SK-N-MC (cell line): ENCODE measurements around the gene INF2.
"Not testable (repeated sequence)": the region's sequence is repeated elsewhere in the genome, so short reads cannot be mapped to it uniquely, and the experiment has no call there.

ENCODE experiments used
- DNase-seq: peaks from one replicate; pipeline ENCODE4 v3.0.0-alpha.2; 2011; ENCODE audit warnings: low read depth, low spot score
- H3K27ac ChIP-seq: fragments of 200-600 bp; sonication (generic); 2 replicates; pipeline ENCODE4 v1.5.1; 2016; ENCODE audit warnings: mixed run types
- H3K36me3 ChIP-seq: fragments of 200-600 bp; sonication (generic); 2 replicates; pipeline ENCODE4 v1.6.1; 2017; ENCODE audit warnings: antibody characterized with exemption, low read length, mixed read lengths; ENCODE audit not compliant: insufficient read depth
- H3K4me3 ChIP-seq: fragments of 200-600 bp; sonication (generic); 2 replicates; pipeline ENCODE4 v1.5.1; 2016
- H3K9ac ChIP-seq: fragments of 200-600 bp; sonication (generic); 2 replicates; pipeline ENCODE4 v1.8.0; 2017; ENCODE audit warnings: mixed run types, mixed read lengths; ENCODE audit not compliant: insufficient read length
- H3K9me3 ChIP-seq: fragments of 200-600 bp; sonication (generic); 2 replicates; pipeline ENCODE4 v1.6.1; 2017; ENCODE audit warnings: low read depth, mild to moderate bottlenecking, antibody characterized with exemption, low read length, moderate library complexity, mixed read lengths
- EZH2 ChIP-seq: fragments of 200-600 bp; sonication (generic); IDR thresholded peaks from one replicate; pipeline ENCODE4 v1.6.1; 2017; ENCODE audit warnings: antibody characterized with exemption
- FOXP2 ChIP-seq: optimal IDR thresholded peaks from 2 replicates; pipeline ENCODE3; 2011; ENCODE audit warnings: mild to moderate bottlenecking, moderate library complexity; ENCODE audit not compliant: insufficient read depth; ENCODE audit errors: extremely low read length, control extremely low read depth
- POLR2AphosphoS5 ChIP-seq: IDR thresholded peaks from 2 replicates; pipeline ENCODE4 v1.6.1; 2012; ENCODE audit warnings: mild to moderate bottlenecking, low read depth, low read length, borderline replicate concordance

INF2 gene

DNA sequence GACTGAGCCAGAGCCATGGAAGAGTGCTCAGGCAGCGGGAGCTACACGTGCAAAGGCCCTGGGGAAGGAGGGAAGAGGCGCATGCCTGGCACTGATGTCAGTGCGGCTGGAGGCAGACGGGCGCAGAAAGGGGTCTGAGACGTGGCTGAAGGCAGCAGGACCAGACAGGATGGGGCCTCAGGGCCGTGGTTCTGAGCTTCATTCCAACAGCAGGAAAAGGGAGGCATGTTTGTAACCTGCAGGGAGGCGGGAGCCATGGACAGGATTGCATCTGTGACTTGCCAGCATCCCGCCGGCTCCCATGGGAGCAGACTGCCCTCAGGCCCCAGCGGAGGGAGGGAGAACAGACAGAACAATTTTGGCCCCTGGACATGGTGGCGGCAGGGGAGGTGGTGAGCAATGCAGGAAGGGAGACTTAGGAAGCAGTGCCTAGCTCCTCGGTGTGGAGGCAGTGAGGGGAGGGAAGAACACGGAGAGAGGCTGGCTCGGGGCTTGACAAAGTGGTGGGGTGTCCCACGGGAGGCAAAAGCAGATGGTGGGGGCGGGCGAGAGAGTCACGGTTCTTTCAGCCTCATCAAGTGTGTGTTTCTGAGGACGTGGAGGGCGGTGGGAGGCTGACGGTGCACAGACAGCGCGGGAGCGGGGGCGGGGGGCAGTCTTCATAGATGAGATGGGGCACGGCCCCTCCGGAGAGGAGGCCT lies 33.3 kb upstream of the INF2 start:
- TF ChIP-seq EZH2: no peak
- no peak for TF ChIP-seq POLR2AphosphoS5
- no peak for TF ChIP-seq FOXP2
- Histone ChIP-seq H3K9ac (no peak overlapping the region), H3K36me3 (no peaks in the 10 kb centered on the region), H3K9me3 (no peaks in the 10 kb centered on the region; the same call in 1 of the 2 replicates), H3K4me3 (no peak overlapping the region), H3K27ac (no peak overlapping the region)
- DNase-seq: no peak

DNA sequence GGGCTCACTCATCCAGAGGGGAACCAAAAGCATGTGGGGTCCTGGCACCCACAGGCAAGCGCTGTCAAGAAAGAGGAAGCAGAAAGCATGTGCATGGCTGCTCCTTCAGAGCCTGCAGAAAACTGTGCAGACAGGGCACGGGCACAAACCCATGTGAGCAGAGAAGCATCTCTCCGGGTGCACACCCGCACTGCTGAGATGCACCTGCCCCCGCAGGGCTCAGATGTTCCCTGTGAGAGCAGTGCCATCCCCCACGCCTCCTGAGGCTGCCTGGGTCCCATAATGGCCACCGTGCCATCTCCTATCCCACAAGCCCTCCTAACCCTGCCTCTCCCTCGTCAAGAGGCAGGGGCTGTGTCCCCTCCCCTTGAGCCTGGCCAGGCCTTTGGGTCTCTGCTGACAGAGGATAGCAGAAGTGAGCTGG lies 32.3 kb upstream of the INF2 start:
- H3K9me3 ChIP-seq: no peaks in the 10 kb centered on the region; the same call in 1 of the 2 replicates
- no peak for TF ChIP-seq FOXP2
- TF ChIP-seq POLR2AphosphoS5: no peak
- TF ChIP-seq EZH2: no peak
- no peak overlapping the region for H3K4me3 ChIP-seq
- no peak for DNase-seq
- no peak overlapping the region for H3K27ac ChIP-seq
- H3K9ac ChIP-seq: no peak overlapping the region
- H3K36me3 ChIP-seq: no peaks in the 10 kb centered on the region

DNA sequence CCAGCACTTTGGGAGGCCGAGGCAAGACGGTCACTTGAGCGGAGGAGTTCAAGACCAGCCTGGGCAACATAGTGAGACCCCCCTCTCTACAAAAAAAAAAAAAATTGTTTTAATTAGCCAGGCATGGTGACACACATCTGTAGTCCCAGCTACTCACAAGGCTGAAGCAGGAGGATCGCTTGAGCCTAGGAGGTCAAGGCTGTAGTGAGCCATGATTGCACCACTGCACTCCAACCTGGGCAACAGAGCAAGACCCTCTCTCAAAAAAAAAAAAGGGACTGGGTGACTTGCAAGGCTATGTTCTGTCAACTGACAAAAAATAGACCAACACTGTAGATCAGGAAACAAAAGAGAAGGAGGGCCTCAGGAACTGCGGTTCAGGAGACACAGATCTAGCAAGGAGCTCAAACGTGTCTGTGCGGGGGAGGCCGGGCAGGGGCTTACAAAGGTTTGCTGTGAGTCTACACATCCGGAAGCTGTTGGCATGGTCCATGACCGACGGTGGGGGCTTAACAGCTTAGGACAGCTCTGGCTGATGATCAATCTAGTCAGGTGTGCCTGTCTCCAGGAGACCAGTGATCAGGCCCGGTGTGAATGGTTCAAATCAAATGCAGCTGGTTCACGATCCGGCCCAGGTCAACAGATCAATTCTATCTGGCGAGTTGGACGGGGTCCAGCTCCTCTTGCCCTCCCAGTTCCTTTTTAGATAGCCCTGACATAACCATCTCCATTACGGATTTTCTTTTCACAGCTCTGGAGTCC lies 31.7 kb upstream of the INF2 start:
- Histone ChIP-seq H3K9me3 (no peaks in the 10 kb centered on the region; the same call in 1 of the 2 replicates), H3K4me3 (no peak overlapping the region), H3K27ac (no peak overlapping the region), H3K36me3 (no peaks in the 10 kb centered on the region), H3K9ac (no peak overlapping the region)
- TF ChIP-seq POLR2AphosphoS5: no peak
- no peak for TF ChIP-seq EZH2
- TF ChIP-seq FOXP2: no peak
- no peak for DNase-seq

DNA sequence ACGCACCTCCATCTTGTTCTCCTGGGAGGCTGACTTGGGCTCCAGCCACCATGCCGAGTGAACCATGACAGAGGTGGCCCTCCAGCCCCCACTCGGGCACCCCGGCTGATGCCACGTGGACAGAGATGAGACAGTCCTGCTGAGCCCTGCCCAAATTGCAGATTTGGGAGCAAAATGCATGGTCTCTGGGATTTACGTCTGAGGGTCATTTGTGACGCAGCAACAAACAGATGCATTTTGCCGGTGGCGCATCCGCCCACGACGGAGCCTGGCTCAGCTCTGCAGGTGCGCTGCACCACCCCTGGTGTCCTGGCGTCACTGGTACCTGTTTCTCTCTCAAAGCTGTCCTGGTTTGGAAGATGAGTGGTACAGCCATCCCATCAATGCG lies 31.1 kb upstream of the INF2 start:
- H3K4me3 ChIP-seq: no peak overlapping the region
- DNase-seq: no peak
- H3K9ac ChIP-seq: no peak overlapping the region
- TF ChIP-seq POLR2AphosphoS5: no peak
- TF ChIP-seq EZH2: no peak
- TF ChIP-seq FOXP2: no peak
- no peak overlapping the region for H3K27ac ChIP-seq
- no peaks in the 10 kb centered on the region; the same call in 1 of the 2 replicates for H3K9me3 ChIP-seq
- H3K36me3 ChIP-seq: no peaks in the 10 kb centered on the region

DNA sequence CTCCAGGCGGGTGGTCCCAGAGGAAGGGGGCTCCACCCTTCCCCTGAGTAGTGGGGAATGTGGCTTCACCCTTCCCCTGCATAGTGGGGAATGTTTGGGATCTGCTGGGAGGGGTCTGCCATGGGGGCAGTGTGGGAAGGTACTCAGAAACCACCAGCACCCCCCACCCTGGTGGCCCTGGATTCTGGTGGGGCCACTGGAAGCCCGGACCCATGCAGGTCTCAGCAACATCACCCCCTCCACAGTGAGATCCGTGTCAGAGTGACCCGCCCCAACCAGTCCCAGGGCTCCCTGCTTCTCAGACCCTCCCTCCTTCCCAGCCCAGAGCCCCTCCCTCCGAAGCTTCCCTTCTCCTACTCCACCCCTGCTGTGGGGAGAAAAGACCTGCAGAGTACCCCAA lies 30.3 kb upstream of the INF2 start:
- H3K9ac ChIP-seq: no peak overlapping the region
- no peaks in the 10 kb centered on the region; the same call in 1 of the 2 replicates for H3K9me3 ChIP-seq
- no peak for DNase-seq
- H3K4me3 ChIP-seq: no peak overlapping the region
- H3K36me3 ChIP-seq: no peaks in the 10 kb centered on the region
- no peak for TF ChIP-seq EZH2
- no peak for TF ChIP-seq FOXP2
- TF ChIP-seq POLR2AphosphoS5: no peak
- no peak overlapping the region for H3K27ac ChIP-seq

DNA sequence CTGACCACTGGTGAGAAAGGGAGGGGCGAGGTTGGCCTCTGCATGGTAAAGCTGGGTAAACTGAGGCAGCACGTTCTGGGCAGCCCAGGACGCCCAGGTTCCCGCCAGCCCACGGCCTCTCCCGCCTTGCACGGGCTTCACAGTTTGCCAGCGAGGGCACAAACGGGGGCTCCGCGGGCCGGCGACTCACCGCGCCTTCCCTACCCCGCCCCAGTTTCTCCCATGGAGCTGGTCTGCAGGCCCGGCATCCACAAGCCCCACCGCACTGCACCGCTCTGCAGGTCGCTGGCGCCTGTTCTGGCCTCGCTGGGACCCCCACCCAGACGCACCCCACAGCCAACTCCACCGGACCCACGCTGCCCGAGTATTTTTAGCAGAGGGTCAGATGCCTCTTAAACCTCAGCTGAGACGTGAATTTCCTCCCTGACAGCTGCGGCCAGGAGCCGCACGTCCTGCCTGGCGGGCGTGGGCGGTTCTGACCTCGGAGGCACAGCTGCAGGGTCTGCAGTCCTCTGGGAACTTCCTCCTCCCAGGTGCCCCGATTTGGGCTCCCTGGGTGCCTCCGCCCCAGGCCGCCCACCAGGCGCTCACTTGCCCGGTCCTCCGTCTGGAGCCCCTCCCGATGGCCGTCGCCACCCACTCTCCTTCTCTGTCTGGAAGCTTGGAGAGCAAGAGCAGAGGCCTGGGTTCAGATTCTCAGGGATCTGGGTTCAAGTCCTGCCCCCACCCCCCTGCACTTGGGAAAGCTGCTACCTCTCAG lies 29.5 kb upstream of the INF2 start:
- DNase-seq: no peak
- H3K36me3 ChIP-seq: no peaks in the 10 kb centered on the region
- H3K9me3 ChIP-seq: no peaks in the 10 kb centered on the region; the same call in 1 of the 2 replicates
- no peak overlapping the region for H3K9ac ChIP-seq
- TF ChIP-seq POLR2AphosphoS5 (no peak), EZH2 (no peak), FOXP2 (no peak)
- no peak overlapping the region for H3K4me3 ChIP-seq
- no peak overlapping the region for H3K27ac ChIP-seq

DNA sequence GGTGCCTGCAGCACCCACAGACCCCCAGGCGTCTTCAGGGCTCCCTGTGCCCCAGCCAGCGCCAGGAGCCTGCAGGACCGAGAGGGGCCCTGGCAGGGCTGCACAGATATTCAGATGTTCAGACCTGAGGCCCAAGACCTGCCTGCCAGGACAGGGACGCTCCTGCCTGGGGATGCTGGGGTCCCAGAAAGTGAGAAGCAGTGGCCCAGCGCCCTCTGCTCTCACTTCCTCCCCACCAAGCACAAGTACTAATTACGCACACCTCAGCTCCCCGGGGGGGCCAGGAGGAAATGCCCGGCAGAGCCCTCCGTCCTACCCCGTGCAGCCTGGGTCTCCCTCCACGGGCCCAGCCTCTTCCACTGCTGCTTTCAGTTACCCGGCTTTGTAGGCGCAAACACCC lies 28.8 kb upstream of the INF2 start:
- Histone ChIP-seq H3K36me3 (no peaks in the 10 kb centered on the region), H3K4me3 (no peak overlapping the region), H3K27ac (no peak overlapping the region), H3K9me3 (no peaks in the 10 kb centered on the region; the same call in 1 of the 2 replicates), H3K9ac (no peak overlapping the region)
- TF ChIP-seq FOXP2: no peak
- TF ChIP-seq EZH2: no peak
- TF ChIP-seq POLR2AphosphoS5: no peak
- no peak for DNase-seq

DNA sequence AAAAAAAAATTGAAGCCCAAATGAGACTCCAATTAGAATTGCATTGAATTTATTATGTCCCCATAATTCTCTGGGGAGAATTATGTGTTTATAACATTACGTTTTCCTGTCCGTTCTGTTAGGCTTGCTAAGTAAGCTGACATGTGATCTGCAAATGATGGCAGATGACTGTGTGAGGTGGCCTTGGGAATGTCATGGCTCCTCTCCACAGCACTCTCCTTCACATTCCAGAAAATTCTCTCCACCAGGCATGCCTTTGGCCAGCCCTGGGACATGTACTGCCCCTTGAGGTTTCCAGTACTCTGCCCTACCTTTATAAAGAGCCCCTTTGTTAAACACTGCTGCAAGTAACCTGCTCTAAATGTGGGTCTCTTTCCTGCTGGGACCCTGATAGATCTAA lies 28.3 kb upstream of the INF2 start:
- Histone ChIP-seq H3K9me3 (no peaks in the 10 kb centered on the region; the same call in 1 of the 2 replicates), H3K27ac (no peak overlapping the region), H3K36me3 (no peaks in the 10 kb centered on the region), H3K9ac (no peak overlapping the region), H3K4me3 (no peak overlapping the region)
- DNase-seq: no peak
- TF ChIP-seq FOXP2 (no peak), EZH2 (no peak), POLR2AphosphoS5 (no peak)

DNA sequence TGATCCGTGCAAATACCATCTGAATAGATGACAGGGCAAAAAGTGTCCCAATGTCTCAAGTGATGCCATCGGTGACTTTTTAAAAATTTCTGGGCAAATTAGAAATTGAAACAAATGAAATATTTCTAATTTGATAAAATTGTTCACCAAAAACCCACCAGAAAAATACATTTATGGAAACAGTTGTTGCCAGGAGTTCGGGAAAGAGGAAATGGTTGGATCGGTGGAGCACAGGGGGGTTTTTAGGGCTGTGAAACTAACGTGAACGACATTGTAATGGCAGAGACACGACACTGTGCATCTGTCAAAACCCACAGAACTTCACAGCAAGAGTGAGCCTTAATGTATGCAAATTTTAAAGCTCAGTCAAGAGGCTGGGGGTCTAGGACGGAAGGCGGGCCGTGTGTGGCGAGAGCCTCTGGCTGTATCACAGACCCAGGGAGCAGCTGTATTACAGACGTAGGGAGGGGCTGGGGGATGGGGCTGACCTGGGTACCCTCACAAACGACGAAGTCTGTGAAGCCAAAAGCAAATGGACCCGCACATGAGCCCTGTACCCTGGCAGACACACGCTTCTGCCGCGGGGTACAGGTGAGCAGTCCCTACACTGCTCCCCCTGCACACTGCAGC lies 27.8 kb upstream of the INF2 start:
- not testable (repeated sequence) for DNase-seq, H3K4me3 ChIP-seq, H3K9me3 ChIP-seq, H3K9ac ChIP-seq, H3K27ac ChIP-seq, H3K36me3 ChIP-seq

DNA sequence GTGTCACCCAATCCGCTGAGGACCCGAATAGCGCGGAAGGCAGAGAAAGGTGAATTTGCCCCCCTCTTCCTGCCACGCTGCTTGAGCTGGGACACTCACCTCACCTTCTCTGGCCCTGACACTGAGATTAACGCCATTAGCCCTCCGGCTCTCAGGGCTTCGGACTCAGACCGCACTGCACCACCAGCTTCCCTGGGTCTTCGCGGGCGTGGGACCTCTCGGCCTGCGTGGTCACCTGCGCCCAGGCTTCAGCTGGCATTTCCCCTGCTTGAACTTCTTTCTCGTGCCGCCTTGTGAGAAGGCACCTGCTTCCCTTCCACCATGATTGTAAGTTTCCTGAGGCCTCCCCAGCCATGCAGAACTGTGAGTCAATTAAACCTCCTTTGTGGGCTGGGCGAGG lies 26.9 kb upstream of the INF2 start:
- H3K4me3 ChIP-seq, H3K9ac ChIP-seq, H3K36me3 ChIP-seq, H3K27ac ChIP-seq, DNase-seq, H3K9me3 ChIP-seq: not testable (repeated sequence)
